HG03108 (cell line): Measurements from ENCODE around the gene REG4.
"Not testable (repeated sequence)": the region's sequence is repeated elsewhere in the genome, so short reads cannot be mapped to it uniquely, and the experiment has no call there.

ENCODE experiments used
- ATAC-seq: cut with Tn5 transposase; IDR thresholded peaks from one replicate; pipeline ENCODE4 v1.9.1; 2021; ENCODE audit warnings: moderate library complexity; ENCODE audit not compliant: unreplicated experiment

The REG4 gene

DNA sequence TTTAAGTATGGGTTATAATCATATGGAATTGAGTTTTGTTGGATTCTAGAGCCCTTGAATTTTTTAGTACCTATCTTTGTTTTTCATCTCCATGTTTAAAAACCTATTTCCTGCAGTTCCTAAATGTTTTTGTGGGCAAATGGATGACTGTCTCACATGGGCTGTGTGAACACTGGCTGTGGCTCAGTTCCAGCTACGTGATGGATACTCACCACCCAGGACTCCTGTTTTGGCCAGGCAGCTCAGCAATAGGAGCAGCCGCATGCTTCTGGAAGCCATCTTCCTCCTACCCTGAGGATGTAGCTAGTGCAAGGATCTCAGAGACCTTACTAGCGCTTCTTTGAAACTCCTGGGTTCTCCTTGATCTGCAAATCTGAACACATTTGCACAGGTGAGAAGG lies 2.8 kb downstream of the REG4 start:
- no peak for ATAC-seq

DNA sequence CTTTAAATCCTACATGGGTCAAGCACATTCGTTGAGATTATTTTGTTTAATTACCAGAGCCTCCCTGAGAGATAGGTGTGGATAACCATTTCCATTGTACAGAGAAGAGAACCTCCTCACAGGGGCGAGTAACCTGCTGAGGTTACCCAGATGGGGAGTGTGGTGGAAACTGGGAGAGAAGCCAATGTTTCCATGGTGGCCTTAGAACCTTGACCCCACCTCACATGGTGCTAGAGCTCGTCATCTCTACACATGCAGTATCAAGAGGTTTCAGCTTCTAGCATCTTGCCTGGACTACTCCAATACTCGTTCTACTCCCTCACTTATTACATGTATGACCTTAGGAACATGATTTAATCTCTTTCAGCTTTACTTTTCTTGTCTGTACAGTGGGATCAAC lies 4.8 kb downstream of the REG4 start:
- no peak for ATAC-seq

DNA sequence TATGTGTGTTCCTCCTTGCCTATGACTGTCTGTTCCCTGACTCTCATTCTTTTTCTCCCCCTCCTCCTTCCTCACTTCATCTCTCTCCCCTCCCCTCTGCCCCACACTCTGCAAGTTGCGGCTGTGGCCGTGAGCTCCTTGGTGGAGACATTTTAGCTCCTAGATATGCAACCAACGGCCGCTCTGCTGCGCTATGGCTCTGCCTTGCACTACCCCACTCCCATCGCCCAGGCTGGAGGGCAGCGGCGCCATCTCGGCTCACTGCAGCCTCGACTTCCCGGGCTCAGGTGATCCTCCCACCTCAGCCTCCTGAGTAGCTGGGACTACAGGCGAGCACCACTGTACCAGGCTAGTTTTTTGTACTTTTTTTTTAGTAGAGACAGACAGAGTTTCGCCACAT lies 5.5 kb downstream of the REG4 start:
- no peak for ATAC-seq

DNA sequence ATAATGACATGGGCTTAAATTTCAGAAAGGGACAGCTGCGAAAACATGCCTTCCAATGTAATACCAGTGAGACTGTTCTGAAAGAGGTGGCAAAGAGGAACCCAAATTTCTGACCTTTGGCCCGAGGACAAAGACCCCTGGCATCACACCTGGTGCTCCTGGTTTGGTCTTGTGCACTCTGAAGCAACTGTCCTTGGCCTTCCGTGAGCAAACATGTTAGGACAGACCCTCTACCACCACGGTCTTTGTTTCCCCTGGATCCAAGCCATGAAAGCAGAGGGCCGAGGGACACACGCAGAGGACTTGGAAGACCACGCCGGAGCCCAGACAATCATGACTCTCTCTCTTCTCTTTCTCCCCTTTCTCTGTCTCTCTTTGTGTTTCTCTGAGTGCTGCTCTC lies 6.0 kb downstream of the REG4 start:
- no peak for ATAC-seq

DNA sequence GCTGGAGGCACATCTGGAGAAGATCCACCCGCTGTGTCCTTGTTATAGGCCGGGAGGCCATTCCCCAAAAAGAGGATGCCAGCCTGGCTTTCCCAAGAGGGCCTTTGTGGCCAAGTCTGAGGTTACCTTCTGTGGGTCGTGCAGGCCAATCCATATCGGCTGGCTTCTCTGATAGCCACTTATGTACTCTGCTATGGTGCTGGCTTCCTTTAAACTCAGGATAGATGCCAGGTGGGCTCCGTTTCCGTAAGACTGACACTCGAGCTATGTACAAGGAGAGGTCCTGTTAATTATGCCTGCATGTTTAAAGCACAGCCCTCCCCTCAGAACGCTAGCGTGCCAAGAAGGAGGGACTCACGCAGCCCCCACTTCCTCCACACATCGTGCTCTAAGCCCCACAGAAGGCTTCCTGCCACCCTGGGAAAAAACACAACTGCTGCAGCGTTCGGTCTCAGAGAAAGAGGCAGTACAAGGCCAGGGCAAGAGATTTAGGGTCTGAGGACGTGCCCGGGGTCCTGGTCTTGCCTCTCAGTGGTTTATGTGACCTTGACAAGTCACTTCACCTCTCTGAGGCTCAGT lies 11.6 kb downstream of the REG4 start:
- ATAC-seq, result no peak

DNA sequence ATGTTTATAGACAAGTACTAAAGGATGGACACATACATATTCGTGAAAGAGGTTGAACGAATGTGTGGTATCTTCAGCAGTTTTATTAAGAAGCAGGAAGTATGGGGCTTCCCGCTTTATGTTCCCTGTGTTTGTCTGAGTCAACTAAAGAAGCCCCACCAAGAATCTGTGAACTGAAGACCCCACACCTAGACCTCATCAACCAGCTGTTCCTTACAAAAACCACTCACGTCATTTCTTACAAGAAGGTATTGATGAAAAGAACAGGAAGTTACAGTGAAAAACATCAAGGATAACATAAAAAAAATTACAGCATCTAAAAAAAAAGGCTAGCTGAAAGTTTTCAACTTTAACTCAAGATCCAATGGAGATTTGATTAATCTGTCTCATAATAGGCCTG lies 12.3 kb downstream of the REG4 start:
- ATAC-seq, result no peak

DNA sequence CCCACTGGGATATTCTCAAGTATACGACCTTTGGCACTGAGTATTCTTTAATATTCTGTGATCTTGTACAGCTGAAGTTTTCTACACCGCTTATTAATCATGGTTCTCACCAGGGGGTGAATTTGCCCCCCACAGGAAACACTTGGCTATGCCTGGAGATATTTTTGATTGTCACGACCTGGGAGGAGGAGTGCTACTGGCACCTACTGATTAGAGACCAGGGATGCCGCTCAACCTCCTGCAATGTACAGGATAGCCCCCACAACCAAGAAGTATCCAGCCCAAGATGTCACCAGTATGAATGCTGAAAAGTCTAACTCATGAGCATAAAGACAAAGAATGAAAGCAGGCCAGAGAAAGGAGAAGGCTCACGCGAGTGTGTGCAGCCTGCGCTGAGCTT lies 13.7 kb downstream of the REG4 start:
- ATAC-seq, result no peak

DNA sequence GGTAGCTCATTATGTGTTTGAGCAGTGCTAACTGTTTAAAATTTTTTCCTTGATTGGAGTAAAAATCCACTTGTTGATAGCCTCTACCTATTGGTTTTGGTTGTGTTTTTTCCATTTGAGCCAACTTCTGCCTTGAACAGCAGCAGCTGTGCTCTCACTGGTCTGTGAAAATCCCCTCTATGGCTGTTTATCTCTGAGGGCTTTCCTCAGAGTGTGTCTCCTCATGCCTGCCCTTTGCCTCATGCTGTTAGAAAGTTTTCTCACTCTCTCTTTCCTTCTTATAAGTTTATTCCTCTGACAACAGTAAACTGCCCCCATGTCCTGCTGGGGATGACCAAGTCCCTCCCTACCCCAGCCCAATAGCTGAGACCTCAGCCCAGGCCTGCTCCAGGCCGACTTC lies 14.1 kb downstream of the REG4 start:
- no peak for ATAC-seq

DNA sequence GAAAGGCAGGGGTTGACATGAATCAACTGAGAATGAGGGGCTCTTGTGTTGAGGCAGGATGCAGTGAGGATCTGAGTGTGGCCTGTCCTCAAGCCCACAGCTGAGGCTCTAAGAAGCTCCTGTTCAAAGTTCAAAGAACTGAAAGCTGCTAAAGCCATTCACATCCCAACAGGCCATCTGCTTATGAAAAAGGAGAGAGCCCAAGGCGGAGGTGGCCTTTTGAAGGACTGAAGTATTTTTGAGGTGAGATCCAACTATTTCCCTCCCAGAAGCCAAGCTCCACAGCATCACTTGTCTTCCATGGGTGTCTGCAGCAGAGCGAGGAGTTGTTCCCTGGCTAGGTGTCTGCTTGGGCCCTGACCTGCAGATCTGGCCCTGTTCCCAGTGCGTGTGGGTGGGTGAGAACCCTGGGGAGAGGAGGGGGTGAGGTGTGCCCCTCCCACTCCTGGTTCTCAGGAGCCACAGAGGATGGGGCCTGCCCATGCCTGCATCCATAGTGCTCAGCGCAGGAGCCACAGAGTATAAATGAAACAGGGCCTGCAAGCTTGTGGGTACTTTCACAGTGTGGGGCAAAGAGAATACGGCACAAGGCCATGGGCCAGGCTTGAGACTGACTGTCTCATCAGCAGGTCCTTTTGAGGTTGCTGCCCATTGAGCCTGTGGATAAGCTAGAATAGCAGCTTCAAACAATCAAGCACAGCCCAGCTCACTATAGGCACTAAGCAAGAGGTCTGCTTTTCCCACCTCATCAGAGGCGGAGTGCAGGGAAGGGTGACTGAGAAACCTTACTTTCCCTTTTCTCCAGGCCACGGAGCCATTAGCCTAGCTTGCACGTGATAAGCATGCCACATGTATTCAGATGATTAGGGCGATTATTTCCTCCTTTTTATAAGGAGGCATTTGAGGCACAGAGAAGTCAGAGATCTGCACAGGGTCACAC lies 15.7 kb downstream of the REG4 start:
- ATAC-seq, result no peak

DNA sequence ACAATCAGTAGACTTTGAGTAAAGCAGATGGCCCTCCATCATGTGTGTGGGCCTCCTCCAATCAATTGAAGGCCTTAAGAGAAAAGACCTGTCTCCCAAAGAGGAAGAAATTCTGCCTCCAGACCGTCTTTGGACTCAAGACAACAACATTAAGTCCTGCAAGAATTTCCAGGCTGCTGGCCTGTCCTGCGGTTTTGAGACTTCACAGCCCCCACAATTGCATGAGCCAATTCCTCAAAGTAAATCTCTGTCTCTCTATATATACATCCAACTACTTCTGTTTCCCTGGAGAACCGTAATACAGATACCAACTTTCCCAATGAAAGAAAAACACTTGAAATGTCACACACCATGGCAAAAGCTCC lies 16.4 kb downstream of the REG4 start:
- no peak for ATAC-seq

DNA sequence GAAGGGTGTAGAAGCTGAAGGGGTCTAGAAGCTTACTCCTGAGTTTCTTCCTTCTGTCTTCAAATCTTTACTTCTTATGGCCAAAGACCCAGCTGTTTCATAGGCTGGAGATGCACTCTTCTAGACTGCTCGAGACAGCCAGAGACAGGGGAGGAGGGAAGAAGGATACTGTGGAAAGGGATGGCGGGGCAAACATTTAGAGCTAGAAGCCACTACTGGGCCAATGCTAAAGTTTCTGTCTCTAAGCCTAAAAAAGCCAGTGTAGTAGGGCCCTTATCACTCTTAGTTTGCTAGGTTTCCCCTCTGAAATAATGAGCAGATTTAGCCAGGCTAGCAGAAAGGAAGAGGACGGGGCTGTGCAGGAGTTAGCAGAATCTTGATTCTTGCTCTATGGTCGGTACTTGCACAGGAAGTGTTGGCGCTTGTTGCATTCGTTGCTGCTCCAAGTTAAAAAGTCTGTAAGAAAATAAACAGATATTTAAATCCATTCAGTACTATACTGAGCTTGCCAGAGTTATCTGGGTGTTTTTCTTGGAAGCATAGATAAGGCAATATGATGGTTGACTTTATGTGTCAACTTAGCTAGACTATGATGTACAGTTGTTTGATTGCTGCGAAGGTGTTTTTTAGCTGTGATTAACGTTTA lies 16.9 kb downstream of the REG4 start:
- no peak for ATAC-seq

DNA sequence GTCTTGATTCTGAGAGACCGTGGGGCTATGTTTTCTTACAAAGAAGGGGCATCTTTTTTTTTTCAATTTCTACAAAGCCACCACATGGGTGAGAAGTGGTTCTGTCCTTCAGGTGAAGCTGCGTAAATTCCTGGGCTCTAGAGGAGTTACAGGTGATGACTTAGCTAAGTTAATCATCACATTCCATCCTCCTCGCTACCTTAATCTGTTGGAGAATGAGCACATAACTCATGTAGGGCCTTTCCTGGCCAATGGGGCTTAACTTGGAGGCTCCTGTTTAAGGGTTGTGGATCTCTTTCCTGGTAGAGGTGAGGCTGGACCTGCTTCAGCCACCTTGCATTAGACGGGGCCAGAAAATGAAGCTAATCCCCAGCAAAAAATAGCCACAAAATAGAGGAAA lies 19.9 kb downstream of the REG4 start:
- no peak for ATAC-seq

DNA sequence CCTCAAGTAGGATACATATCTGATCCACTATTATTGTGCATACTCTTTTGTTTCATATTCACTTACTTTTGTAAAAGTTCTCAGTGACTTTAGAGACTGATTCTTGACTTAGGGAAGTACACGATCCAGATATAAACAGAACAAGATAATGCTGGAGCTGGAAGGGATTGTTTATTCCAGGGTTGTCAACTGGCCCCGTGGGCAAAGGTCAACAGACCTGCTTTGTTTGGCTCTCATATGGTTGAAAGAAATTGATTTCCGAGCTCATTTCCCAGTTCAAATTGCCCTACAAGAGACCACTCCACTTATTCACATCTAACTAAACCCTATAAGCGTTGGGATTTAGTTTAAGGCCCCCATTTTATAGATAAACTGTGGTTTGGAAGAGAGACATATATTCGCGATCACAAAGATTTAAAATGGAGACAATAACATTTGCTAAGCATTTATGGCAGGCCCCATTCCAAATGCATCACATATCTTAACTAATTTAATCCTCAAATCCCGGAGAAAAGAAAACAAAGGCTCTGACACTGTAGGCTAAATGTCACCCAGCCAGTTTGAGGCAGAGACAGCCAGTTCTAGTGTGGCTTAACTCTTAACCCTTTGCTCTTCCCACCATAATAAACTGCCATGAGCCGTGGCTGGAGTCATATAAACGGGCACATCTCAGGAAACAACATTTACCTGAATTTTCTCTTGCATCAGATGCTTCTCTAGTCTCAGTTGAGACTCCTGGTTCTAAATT lies 20.6 kb downstream of the REG4 start:
- no peak for ATAC-seq

DNA sequence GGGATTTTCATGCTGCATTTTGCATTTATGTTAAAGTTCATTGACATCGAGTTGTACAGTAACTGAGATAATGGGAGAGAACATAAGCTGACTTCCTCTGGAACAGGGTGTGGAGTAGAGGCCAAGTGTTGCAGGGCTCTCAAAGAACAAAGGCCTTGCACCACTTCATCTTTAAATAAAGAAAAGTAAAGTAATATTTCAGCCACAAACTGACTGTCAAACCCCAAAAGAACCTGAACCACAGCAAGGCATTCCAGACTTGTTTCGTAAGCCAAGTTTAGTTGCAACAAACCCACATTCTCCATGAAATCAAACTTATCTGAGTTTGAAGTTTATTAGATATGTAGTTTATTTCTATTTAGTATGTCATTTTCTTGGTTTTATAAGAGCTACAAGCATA lies 23.5 kb downstream of the REG4 start:
- ATAC-seq, result no peak

DNA sequence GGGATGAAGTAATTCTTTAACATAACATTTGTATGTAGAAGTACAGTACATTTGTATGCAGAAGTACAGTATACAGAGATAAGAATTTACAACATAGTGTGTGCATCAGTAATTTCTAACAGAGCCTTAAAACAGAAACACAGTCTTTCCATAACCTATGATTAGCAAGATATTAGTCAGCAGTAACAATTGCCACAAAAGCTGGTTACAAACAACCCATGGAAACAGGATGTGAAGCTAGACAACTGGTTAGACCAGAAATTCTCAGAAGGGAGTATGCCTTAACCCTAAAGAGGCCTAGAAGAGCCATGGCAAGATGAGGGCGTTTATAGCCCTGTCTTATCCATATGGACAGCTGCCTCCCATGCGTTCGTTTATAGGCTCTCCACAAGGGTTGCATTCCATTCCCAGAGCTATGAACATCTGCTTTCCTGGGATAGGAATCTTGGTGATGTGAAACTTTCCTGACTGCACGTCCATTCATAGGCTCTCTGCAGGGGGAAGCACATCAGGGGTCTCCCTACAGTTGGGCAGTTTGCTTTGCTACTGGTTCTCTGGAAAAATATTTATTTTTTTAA lies 24.7 kb downstream of the REG4 start:
- not testable (repeated sequence) for ATAC-seq

DNA sequence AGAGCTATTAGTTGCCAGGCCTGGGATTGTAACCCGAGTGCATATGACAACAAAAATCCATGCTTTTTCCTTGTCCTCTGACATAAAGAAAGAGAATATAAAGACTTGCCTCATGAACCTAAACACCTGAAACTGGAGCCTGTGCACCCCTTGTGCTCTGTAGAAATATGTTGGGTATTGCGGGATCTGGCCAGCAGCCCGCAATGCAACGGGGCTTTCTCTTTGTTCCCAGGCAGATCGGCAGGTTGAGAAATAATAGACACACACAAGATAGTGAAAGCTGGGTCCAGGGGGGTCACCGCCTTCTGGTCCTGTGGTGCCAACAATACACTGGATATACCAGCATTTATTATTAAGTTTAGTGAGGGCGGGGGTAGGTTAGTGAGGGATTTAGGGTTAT lies 25.2 kb downstream of the REG4 start:
- ATAC-seq, result not testable (repeated sequence)

DNA sequence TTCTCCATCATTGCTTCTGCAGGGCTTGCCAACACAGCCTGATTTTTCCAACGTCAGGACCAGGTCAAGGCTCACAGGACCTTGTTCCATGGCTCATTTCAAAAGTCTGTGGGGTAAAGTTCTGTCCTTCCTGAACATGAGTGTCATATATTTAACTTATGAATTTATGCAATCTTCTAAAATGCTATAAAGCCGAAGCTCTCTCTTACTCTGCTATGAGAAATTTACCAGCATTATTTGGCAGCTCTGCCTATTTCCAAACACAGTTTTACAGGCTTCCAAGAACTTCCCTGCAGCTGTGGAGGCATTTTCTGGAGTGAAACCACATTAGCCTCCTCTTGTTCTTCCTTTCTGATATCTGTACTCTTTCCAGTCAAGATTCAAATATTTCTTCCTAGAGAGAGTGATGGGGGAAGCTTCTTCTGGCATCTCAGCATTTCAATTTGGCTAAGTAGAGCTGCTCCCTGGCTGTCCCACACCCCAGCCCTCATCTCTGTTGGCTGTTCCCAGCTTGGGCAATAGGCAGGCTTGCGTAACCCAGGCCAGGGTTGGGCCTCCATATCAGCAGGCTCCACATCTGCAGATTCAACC lies 27.0 kb downstream of the REG4 start:
- ATAC-seq, result no peak

DNA sequence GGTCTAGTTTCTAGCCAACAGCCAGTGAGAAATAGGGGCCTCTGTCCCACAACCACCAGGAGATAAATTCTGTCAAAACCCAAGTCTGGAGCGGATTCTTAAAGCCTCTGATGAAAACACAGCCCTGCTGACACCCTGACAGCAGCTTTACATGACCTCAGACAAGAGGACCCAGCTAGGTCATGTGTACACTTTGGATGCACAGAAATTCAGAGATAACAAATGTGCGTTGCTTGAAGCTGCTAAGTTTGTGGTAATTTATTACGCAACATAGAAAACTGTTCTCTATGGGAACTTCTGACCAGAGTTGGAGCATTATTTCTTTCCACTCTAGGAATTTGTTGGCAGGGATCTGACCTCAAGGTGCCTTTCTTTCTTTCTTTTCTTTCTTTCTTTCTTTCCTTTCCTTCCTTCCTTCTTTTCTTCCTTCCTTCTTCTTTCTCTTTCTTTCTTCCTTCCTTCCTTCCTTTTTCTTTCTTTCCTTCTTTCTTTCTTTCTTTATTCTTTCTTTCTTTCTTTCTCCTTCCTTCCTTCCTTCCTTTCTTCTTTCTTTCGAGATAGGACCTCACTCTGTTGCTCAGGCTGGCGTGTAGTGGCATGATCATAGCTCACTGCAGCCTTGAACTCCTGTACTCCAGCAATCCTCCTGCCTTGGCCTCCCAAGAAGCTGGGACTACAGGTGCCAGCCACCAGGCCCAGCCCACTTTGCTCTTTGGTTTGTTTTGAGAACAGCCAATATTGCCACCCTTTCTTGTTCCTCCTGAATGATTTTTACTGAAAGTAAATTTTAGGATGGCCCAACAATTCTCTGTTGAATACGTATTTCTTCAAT lies 27.7 kb downstream of the REG4 start:
- no peak for ATAC-seq

DNA sequence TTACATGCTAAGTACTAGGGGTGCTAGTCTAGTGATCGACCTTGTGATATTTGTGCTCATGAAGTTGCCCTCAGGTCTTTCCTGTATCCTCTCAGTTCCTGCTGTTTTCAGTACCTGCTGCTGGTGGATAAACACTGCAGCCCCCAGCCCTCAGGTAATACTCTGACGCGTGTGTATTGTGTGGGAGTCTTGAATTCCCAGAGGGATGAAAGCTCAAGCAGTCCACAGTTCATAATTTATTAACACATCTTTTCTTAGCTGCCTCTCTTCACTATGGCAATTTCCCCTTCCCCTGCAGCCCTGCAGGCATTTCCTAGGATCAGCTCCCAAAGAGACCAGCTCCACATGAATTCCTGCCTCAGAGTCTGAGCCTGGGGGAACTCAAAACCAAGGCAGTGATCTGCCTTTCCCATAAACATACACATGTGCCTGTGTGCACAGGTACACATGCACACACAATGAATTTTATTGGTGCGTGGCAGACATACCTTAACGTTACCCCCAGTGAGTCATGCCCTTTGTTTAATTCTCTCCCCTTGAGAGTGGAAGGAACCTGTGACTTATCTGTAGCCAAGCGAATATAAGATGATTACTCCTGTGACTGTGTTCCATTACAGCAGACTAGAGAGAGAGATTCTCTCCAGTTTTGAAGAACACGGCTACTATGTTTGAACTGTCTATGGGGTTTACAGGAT lies 28.5 kb downstream of the REG4 start:
- ATAC-seq, result no peak
